GM18511 (cell line): Measurements from ENCODE around the gene ELSPBP1.
"Not testable (repeated sequence)": the region's sequence is repeated elsewhere in the genome, so short reads cannot be mapped to it uniquely, and the experiment has no call there.

Experiments
- ATAC-seq: cut with Tn5 transposase; IDR thresholded peaks from one replicate; pipeline ENCODE4 v1.9.1; 2021; ENCODE audit warnings: mild to moderate bottlenecking, moderate library complexity; ENCODE audit not compliant: unreplicated experiment

Gene ELSPBP1

DNA sequence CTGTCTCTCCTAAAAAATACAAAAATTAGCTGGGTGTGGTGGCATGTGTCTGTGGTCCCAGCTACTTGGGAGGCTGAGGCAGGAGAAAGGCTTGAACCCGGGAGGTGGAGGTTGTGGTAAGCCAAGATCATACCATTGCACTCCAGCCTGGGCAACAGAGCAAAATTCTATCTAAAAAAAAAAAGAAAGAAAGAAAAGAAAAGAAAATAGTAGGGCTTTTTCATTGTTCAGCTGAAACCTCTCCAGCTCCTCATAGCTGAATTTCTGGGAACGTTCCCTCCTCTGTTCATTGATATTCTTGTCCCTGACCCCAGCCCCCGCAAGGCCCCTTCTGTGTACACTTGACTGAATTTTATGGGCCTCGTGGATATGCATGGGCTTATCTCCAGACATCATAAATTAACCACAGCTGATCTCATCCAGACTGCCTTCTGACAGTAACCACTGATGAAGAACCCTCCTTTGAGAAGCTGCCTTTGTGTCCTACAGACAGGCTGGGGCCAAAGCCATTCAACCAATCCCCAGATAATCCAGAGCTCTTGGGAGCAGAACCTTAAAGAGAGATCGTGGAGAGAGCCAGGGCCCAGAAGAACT lies at the start of gene ELSPBP1:
Gene ELSPBP1 (plus strand): TSS at position 424 of the 594 bp plus-strand sequence. CDS start 14,036 bp downstream, outside the sequence.
- ATAC-seq: no peak

DNA sequence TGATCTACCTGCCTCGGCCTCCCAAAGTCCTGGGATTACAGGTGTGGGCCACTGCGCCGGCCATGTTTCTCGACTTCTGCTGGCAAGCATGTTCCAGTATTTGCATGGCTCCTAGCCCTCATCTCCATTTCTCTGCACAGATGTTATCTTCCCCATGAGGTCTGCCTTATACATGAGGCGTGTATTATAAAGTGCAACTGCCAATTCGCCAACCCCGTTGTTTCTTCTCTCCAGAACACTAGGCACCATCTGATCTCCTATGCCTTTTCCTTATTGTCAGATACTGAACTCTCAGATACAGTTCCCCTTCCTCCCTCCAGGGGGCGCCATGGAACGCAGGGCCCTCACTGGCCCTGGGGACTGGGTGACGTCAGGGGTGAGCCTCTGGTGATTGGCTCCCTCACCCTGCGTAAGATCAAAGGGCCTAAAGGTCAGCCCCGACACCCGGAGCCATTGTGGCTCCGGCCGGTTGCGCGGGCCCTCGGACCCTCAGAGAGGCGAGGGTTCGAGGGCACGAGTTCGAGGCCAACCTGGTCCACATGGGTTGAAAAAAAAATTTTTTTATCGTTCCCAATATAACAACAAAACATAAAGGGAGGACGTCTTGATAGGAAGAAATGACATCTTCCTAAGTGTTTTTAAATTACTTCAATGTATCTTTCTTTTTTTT lies 44.4 kb upstream of the ELSPBP1 start:
- ATAC-seq: not testable (repeated sequence)

DNA sequence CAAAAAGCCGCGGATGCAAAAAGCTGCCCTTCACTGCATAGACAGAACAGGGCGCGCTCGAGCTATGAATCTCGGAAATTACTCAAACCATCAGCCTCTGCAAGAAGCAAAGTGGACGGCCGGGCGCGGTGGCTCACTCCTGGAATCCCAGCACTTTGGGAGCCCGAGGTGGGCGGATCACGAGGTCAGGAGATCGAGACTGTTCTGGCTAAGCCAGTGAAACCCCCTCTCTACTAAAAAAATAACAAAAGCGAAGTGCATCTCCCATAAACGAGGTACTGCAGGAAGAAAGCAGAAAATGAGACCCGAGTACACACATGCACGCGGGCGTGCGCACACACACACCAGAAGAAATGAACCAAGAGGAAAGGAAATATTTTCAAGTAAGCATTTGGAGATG lies 42.3 kb upstream of the ELSPBP1 start:
- ATAC-seq: not testable (repeated sequence)

DNA sequence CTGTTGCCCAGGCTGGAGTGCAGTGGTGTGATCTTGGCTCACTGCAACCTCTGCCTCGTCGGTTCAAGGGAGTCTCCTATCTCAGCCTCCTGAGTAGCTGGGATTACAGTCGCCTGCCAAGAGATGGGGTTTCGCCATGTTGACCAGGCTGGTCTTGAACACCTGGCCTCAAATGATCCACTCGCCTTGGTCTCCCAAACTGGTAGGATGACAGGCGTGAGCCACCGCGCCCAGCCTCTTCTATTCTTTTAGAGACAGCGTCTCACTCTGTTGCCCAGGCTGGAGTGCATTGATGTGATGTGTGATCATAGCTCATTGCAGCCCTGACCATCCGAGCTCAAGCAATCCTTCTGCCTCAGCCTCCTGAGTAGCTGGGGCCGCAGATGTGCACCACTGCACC lies 38.5 kb upstream of the ELSPBP1 start:
- not testable (repeated sequence) for ATAC-seq

DNA sequence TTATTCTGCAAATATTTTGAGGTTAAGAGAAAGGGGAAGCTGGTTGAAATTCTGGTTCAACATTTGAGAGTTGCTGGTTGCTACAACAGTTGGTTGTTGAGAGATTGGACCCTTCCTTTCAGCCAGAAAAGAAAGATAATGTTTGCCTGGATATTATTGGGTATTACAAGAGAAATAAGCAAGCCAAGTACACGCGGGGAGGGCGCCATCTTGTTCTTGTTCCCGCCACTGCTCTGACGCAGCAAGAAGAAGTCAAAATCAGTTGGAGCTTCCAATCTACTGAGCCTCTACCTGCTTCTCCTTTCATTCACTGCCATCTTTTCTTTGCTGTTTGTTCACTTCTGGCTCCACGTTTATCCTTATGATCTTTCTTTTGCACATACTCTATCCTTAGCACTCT lies 20.9 kb upstream of the ELSPBP1 start:
- no peak for ATAC-seq

DNA sequence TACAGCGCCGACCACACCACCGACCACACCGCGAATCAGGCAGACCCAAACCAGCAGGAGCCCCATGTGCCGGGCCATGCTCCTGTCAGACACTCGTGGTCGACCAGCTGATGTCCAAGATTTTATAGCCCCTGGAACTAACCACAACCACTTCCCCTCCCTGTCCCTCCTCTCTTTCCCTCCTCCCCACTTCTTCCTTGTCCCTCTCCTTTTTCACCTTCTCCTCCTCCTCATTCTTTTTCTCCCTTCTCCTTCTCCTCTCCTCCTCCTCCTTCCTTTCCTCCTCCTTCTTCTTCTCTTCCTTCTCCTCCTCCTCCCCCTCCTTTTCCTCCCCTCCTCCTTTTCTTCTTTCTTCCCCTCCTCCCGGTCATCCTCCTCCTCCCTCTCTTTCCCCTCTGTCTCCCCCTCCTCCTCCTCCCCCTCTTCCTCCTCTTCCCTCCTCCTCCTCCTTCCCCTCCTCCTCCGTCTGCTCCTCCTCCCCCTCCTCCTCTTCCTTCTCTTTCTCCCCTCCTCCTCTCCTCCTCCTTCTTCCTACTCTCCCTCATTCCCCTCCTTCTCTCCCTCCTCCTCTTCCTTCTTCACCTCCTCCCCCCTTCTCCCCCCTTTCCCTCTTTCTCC lies 3.1 kb upstream of the ELSPBP1 start:
- no peak for ATAC-seq

DNA sequence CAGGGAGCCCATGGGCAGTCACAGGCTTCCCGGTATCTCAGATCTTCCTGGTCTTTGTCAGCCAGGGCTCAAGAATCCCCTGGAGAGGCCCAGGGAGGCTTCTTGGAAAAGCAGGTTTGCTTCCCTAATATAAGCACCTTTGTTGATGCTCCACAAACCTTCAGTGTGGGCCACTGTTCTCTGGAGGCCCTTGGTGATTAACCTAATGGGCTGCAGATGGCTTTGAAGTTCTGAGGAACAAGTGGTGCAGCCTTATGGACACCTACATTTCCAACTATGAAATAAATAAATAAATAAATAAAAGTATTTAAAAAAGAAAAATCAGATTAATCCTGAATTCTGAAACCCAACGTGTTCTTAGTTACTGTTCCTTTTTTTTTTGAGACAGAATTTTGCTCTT lies 2.4 kb upstream of the ELSPBP1 start, which contains the start of gene BSPH1:
Gene BSPH1 (minus strand): TSS at position 101 of the 400 bp plus-strand sequence. CDS start 89 bp downstream, at position 12.
- no peak for ATAC-seq

DNA sequence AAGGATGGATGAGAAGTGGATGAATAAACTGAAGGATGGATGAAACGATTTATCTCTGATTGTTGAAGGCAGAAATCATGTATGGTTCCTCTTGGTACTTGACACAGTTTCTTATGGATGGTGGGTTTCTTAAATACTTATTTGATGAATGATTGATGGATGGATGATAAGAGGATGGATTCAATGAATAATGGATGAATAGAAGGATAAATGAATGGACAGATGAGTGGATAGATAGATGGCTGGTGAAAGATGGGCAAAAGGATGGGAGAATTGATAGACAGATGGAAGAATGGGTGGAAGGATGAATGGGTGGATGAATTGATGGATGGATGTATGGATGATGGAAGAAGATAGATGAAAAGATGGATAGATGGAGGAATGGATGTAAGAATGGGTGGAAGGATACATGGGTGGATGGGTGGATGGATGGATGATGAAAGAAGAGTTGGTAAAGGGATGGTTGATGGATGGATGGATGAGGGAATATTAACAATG lies 1.8 kb downstream of the ELSPBP1 start:
- no peak for ATAC-seq

DNA sequence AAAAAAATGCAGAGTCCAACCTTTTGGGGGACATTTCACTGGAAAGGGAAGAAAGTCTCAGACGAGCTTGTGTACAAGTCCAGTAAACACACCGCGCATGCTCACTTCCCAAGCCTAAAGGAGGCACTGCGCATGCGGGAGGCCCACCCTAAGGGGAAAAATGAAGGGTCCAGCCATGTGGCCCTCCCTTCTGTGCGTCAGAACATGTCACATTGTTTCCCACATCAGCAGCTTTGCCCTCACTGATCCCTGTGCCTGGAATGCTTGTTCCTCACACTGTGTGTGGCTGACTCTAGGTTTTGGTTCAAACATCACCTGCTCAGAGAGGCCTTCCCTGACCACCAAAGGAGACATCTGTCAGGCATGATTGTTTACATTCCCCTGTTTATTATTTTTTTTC lies 4.4 kb downstream of the ELSPBP1 start:
- ATAC-seq: no peak

DNA sequence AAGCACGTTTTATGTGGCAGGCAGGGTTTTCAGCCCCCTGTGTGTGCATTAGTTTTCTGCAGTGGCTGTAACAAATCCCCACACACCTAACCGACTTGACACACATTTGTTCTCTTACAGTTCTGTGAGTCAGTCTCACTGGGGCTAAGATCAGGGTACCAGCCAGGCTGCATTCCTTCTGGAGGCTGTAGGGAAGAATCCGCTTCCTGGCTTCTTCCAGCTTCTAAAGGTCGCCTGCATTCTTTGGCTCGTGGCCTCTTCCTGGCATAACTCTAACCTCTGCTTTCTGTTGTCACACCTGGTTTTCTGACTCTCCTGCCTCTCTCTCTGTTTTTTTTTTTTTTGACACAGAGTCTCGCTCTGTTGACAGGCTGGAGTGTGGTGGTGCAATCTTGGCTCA lies 6.4 kb downstream of the ELSPBP1 start:
- no peak for ATAC-seq

DNA sequence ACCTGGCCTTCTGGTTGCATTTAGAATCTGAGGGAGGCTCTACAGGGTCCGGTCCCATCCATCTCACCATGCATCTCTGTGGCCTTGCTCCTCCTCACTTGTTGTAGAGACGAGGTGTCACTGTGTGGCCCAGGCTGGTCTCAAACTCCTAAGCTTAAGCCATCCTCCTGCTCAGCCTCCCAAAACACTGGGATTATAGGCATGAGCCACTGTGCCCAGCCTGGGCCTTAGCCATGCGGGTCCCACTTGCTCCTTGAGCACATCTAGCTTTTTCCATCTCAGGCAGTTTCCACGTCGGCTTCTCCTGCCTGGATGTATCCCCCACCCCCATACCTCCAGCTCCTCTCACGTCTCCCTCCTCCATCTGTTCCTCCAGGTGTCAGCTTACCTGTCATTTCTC lies 9.8 kb downstream of the ELSPBP1 start:
- ATAC-seq: no peak

DNA sequence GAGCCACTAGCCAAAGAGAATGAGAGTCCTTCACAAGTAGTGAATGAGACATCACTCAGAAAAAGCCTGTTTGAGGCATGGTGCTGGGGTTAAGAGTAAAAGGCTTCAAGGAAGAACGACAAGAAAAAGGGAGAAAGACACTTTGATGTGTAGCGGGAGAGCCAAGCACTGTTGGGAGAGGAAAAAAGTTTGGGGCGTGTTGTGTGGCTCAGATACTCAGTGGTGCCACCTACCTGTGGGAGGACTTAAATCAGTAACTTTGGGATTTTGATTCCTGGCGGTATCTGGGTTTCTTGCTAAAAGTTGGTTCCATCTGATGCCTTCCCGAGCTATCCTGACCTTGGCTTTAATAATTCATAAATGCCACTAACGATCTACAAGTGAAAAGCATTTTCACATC lies 12.3 kb downstream of the ELSPBP1 start:
- no peak for ATAC-seq

DNA sequence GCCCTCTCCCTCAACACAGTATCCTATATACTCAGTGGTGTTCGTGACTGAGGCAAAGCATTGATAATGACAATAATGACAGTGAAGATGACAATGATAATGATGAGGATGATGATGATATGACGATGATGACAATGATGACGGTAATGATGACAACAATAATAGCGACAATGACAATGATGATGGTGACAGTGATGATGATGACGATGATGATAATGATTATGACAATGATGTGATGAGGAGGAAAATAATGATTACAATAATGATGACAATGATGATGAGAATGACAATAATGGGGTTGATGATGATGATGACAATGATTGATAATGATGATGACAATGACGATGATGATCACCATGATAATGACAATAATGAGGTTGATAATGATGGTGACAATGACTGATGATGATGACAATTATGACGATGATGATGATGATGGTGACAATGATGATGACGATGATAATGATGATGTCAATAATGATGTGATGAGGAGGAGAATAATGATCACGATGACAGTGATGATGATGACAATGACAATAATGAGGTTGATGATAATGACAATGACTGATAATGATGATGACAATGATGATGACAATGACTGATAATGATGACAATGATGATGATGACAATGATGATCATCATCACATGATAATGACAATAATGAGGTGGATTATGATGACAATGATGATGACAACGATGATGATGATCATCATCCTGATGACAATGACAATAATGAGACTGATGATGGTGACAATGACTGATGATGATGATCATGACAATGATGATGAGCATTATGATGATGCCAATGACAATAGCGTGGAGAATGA lies 16.7 kb downstream of the ELSPBP1 start:
- ATAC-seq: no peak

DNA sequence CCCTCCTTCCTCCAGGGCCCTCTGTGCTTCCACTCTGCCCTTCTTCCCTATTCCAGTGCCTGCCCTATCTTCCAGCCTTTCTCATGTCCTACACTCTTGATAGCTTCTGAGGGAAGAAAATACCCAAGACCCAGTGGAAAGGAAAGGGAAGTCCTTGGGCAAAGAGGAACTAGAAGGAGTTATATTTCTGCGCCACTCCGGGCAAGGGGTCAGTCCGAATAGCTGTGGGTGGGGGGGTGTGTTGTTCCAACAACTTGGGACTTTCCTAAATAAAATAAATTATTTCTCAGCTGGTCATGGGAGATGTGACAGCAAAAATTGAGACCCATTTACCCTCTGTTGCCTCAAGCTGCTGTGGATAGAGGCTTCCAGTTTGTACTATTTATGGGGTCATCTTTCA lies 26.3 kb downstream of the ELSPBP1 start:
- ATAC-seq: no peak

DNA sequence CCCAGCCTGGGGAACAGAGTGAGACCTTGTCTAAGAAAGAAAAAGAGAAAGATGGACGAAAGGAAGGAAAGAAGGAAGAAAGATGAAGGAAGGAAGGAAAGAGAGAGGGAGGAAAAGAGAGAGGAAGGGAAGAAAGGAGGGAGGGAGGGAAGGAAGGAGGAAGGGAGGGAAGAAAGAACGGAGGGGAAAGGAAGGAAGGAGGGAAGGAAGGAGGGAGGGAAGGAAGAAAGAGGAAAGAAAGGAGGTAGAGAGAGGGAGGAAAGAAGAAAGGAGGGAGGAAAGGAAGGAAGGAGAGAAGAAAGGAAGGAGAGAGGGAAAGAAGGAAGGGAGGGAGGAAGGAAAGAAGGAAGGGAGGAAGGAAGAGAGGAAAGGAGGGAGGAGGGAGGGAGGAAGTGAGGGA lies 28.6 kb downstream of the ELSPBP1 start:
- ATAC-seq: no peak

DNA sequence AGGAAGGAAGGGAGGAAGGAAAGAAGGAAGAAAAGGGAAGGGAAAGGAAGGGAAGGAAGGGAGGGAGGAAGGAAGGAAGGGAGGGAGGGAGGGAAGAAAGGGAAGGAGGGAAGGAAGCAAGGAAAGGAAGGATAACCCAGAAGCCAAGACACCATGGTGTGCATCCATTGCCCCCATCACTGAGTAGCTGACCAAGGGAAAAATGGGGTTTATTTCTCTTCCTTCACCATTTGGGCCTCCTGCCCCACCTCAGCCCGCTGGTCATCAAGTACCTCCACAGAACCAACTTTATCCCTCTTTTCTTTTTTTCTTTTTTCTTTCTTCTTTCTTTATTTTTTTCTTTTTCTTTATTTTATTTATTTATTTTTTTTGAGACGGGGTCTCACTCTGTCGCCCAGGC lies 29.1 kb downstream of the ELSPBP1 start:
- no peak for ATAC-seq

DNA sequence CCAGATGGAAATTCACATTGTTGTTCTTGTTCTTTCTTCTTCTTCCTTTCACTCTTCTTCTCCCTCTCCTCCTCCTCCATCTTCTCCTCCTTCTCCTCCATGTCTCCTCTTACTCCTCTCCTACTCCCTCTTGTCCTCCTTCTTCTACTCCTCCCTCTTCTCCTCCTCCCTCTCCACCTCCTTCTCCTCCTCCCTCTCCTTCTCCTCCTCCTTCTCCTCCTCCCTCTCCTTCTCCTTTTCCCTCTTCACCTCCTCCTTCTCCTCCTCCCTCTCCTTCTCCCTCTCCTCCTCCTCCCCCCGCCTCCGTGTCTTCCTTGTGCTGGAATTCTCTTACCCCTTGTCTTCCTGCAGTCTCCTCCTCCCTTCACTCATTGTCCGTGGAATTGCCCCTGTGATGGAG lies 31.0 kb downstream of the ELSPBP1 start:
- no peak for ATAC-seq

DNA sequence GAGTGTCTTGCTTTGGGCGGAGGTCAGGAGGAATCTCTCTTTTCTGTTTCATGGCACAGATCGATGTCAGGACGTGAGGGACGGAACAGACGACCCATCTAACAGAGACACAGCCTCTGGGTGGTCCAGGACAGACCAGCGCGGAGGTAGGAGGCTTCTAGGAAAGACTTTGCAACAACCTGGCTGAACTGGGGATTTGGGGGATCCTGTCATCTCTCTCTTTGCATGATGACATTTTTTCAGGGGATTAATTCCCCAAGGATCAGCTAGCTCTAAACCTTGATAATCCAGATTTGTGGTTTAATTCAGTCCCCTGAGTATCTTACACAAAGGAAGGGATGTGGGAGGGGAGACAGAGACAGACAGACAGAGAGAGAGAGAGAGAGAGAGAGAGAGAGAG lies 35.0 kb downstream of the ELSPBP1 start:
- no peak for ATAC-seq

DNA sequence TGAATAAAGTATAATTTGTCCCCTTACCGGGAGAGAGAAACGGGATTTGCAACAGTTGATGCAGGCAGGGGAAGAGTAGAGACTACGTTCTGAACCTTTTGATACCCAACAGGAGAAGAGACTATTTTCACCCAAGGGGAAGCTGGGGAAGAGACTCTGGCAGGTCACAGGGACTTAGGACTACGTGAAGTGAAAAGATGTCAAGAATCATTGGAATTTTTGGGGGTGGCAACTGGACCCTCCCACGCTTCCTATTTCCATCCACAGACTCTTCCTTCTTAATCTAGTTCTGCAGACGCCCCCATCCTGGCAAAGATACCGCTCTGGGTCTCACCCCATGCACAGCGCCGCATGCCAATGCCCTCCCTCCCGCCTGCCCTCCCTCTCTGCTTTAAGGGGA lies 35.6 kb downstream of the ELSPBP1 start:
- ATAC-seq: no peak

DNA sequence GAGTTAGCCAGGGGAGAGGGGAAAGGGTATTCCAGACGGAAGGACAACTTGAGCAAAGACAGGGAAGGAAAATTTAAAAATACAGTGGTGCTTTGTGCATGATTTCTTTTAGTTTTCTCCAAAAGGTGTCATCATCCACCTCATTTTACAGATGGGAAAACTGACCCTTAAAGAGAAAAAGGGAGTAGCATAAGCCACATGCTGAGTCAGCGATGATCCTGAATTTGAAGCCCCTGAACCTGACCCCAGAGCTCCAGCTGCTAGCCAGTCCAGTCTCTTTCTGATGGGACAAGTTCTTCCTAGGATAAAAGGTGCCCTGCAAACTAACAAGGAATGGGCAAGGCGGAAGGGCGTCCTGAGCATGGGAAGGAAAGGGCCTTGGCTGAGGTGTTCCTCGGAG lies 39.2 kb downstream of the ELSPBP1 start:
- no peak for ATAC-seq

DNA sequence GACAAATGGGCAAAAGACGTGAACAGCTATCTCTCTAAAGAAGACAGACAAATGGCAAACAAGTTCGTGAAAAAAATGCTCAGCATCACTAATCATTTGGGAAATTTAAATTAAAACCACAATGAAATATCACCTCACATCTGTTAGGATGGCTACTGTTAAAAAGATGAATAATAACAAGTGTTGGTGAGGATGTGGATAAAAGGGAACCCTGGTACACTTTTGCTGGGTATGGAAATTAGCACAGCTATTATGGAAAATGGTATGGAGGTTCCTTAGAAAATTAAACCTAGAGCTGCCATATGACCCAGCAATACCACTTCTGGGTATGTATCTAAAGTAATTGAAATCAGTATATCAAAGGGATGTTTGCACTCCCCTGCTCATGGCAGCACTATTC lies 42.3 kb downstream of the ELSPBP1 start:
- no peak for ATAC-seq
